Measurements from ENCODE around the gene TFEC.
"Not testable (repeated sequence)": the region's sequence is repeated elsewhere in the genome, so short reads cannot be mapped to it uniquely, and the experiment has no call there.

TFEC gene

GRCh38 chr7:116030651-116031276 lies at the start of gene TFEC:
Gene TFEC (minus strand): TSS chr7:116030763. CDS start chr7:115984441, 46,322 bp downstream.
- no peak for DNase-seq (ENCODE audit: low read depth)

GRCh38 chr7:116075351-116076145 lies 45.0 kb upstream of the TFEC start:
- no peak for DNase-seq (ENCODE audit: low read depth)

GRCh38 chr7:116071629-116072028 lies 41.1 kb upstream of the TFEC start:
- DNase-seq (ENCODE audit: low read depth), result no peak

GRCh38 chr7:116064179-116064578 lies 33.6 kb upstream of the TFEC start:
- no peak for DNase-seq (ENCODE audit: low read depth)

GRCh38 chr7:116062666-116063065 lies 32.1 kb upstream of the TFEC start:
- DNase-seq (ENCODE audit: low read depth), result no peak

GRCh38 chr7:116052006-116052405 lies 21.4 kb upstream of the TFEC start:
- no peak for DNase-seq (ENCODE audit: low read depth)

- not testable (repeated sequence) for DNase-seq (ENCODE audit: low read depth)
These were observed 16.7 kb upstream of the TFEC start for GRCh38 chr7:116047261-116047660.

GRCh38 chr7:116045532-116045931 lies 15.0 kb upstream of the TFEC start:
- DNase-seq (ENCODE audit: low read depth), result no peak

GRCh38 chr7:116041615-116042014 lies 11.1 kb upstream of the TFEC start:
- no peak for DNase-seq (ENCODE audit: low read depth)

- DNase-seq (ENCODE audit: low read depth), result no peak
These were observed 6.8 kb upstream of the TFEC start for GRCh38 chr7:116037401-116037800.

- DNase-seq (ENCODE audit: low read depth), result no peak
These were observed 3.8 kb upstream of the TFEC start for GRCh38 chr7:116034411-116034810.

GRCh38 chr7:116032886-116033285 lies 2.3 kb upstream of the TFEC start:
- no peak for DNase-seq (ENCODE audit: low read depth)

- no peak for DNase-seq (ENCODE audit: low read depth)
These were observed 1.8 kb downstream of the TFEC start for GRCh38 chr7:116028787-116029186.

- DNase-seq (ENCODE audit: low read depth), result no peak
These were observed 2.8 kb downstream of the TFEC start for GRCh38 chr7:116027786-116028185.

- DNase-seq (ENCODE audit: low read depth), result no peak
These were observed 5.4 kb downstream of the TFEC start for GRCh38 chr7:116024826-116025809.

GRCh38 chr7:116021237-116021636 lies 9.3 kb downstream of the TFEC start:
- no peak for DNase-seq (ENCODE audit: low read depth)

GRCh38 chr7:116018731-116019130 lies 11.8 kb downstream of the TFEC start:
- no peak for DNase-seq (ENCODE audit: low read depth)

GRCh38 chr7:116013675-116014074 lies 16.9 kb downstream of the TFEC start:
- DNase-seq (ENCODE audit: low read depth), result no peak

- DNase-seq (ENCODE audit: low read depth), result no peak
These were observed 19.0 kb downstream of the TFEC start for GRCh38 chr7:116011584-116011983.

- not testable (repeated sequence) for DNase-seq (ENCODE audit: low read depth)
These were observed 25.8 kb downstream of the TFEC start for GRCh38 chr7:116004762-116005161.

- no peak for DNase-seq (ENCODE audit: low read depth)
These were observed 33.3 kb downstream of the TFEC start for GRCh38 chr7:115997221-115997620.

- DNase-seq (ENCODE audit: low read depth), result no peak
These were observed 34.9 kb downstream of the TFEC start for GRCh38 chr7:115995701-115996100.

Data from stimulated activated CD8-positive, alpha-beta memory T cell treated with anti-CD3 and anti-CD28 coated beads, Interleukin-12 subunit alpha, Interleukin-12 subunit beta, amount 100 ng/mL, for 1 hour (primary cell).